ENCODE measurements around the gene AOPEP.

The AOPEP gene

GRCh38 chr9:95084254-95084934, 357.9 kb downstream of the AOPEP start:
- no peak for DNase-seq (ENCODE audit: low read depth)

- DNase-seq (ENCODE audit: low read depth), result no peak
These were observed 358.7 kb downstream of the AOPEP start for GRCh38 chr9:95085036-95085770.

- DNase-seq (ENCODE audit: low read depth), result no peak
These were observed 359.5 kb downstream of the AOPEP start for GRCh38 chr9:95085861-95086563.

- DNase-seq (ENCODE audit: low read depth), result no peak
These were observed 360.1 kb downstream of the AOPEP start for GRCh38 chr9:95086564-95086955.

- DNase-seq (ENCODE audit: low read depth), result no peak
These were observed 361.3 kb downstream of the AOPEP start for GRCh38 chr9:95087659-95088242.

GRCh38 chr9:95088421-95089161, 362.1 kb downstream of the AOPEP start:
- DNase-seq (ENCODE audit: low read depth), result no peak

GRCh38 chr9:95089257-95090022, 362.9 kb downstream of the AOPEP start:
- DNase-seq (ENCODE audit: low read depth), result no peak

- DNase-seq (ENCODE audit: low read depth), result no peak
These were observed 363.7 kb downstream of the AOPEP start for GRCh38 chr9:95090023-95090791.

- no peak for DNase-seq (ENCODE audit: low read depth)
These were observed 364.5 kb downstream of the AOPEP start for GRCh38 chr9:95090871-95091577.

- no peak for DNase-seq (ENCODE audit: low read depth)
These were observed 365.2 kb downstream of the AOPEP start for GRCh38 chr9:95091601-95092261.

- no peak for DNase-seq (ENCODE audit: low read depth)
These were observed 366.0 kb downstream of the AOPEP start for GRCh38 chr9:95092262-95093072.

GRCh38 chr9:95093586-95093985, 367.1 kb downstream of the AOPEP start:
- DNase-seq (ENCODE audit: low read depth), result no peak

- no peak for DNase-seq (ENCODE audit: low read depth)
These were observed 367.5 kb downstream of the AOPEP start for GRCh38 chr9:95094002-95094401.

GRCh38 chr9:95095641-95096355, 369.3 kb downstream of the AOPEP start:
- DNase-seq (ENCODE audit: low read depth), result no peak

- no peak for DNase-seq (ENCODE audit: low read depth)
These were observed 369.9 kb downstream of the AOPEP start for GRCh38 chr9:95096381-95096780.

- DNase-seq (ENCODE audit: low read depth), result no peak
These were observed 370.3 kb downstream of the AOPEP start for GRCh38 chr9:95096807-95097206.

- no peak for DNase-seq (ENCODE audit: low read depth)
These were observed 370.8 kb downstream of the AOPEP start for GRCh38 chr9:95097279-95097678.

Measured in stimulated activated CD8-positive, alpha-beta memory T cell treated with anti-CD3 and anti-CD28 coated beads, Interleukin-15, amount 100 ng/mL, for 24 hours (primary cell).